ENCODE measurements around the gene SLC25A21. TPM values are rescaled to one million over a fixed set of nuclear protein-coding genes. Genes with fewer than 3 reads are reported as not detected.

Gene SLC25A21
- total and polyA plus RNA-seq, 10 of the 15 experiments (the other 5 are each of a cell fraction or from before 2014, with no cell fraction given): 0.06 to 0.72 (median 0.17) TPM; not detected in 3

DNA sequence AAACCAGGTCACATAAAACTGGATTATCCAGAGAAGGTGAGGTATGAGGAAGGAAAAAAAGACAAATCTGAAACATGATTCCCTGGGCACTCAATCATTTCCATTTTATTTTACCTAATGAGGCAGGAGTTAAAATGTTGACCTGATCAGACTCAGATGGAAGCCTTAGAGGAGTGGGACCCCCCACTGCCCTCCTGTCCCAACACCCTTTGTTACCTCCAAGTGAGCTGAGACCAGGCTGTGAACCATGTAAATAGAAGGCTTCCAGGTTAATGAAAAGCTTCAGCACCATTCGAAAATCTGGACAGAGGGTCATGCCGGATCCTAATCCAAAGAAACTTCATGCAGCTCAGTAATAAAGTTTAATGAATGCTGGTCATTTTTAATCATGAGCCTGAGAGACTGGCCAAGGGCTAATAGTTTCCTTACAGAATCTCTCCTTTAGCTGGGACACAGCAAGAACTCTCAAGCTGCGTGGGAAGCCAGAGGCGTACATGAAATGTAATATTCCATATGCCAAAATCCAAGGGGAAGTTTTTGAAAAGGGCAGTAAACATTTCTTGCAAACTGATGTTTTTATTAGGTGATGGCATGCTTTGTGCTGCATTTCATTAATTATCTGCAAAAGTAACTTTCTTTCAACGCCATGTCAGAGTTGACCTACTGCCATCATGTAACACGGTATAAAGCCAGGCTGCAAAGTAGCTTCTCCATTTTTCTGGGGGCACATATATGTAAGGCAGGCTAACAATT, 327.8 kb downstream of the SLC25A21 start (continued):
- TF ChIP-seq, protein P1, sequence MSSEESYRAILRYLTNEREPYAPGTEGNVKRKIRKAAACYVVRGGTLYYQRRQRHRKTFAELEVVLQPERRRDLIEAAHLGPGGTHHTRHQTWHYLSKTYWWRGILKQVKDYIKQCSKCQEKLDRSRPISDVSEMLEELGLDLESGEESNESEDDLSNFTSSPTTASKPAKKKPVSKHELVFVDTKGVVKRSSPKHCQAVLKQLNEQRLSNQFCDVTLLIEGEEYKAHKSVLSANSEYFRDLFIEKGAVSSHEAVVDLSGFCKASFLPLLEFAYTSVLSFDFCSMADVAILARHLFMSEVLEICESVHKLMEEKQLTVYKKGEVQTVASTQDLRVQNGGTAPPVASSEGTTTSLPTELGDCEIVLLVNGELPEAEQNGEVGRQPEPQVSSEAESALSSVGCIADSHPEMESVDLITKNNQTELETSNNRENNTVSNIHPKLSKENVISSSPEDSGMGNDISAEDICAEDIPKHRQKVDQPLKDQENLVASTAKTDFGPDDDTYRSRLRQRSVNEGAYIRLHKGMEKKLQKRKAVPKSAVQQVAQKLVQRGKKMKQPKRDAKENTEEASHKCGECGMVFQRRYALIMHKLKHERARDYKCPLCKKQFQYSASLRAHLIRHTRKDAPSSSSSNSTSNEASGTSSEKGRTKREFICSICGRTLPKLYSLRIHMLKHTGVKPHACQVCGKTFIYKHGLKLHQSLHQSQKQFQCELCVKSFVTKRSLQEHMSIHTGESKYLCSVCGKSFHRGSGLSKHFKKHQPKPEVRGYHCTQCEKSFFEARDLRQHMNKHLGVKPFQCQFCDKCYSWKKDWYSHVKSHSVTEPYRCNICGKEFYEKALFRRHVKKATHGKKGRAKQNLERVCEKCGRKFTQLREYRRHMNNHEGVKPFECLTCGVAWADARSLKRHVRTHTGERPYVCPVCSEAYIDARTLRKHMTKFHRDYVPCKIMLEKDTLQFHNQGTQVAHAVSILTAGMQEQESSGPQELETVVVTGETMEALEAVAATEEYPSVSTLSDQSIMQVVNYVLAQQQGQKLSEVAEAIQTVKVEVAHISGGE (CRISPR knock-in tag; IDR thresholded peaks at IDR 0.05): no peak
- TF ChIP-seq, protein P2, sequence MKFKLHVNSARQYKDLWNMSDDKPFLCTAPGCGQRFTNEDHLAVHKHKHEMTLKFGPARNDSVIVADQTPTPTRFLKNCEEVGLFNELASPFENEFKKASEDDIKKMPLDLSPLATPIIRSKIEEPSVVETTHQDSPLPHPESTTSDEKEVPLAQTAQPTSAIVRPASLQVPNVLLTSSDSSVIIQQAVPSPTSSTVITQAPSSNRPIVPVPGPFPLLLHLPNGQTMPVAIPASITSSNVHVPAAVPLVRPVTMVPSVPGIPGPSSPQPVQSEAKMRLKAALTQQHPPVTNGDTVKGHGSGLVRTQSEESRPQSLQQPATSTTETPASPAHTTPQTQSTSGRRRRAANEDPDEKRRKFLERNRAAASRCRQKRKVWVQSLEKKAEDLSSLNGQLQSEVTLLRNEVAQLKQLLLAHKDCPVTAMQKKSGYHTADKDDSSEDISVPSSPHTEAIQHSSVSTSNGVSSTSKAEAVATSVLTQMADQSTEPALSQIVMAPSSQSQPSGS (IDR thresholded peaks at IDR 0.05; ENCODE audit: low read length): no peak
- TF ChIP-seq RAD21 (IDR thresholded peaks at IDR 0.05; ENCODE audit: insufficient read depth, low read depth, low read length): no peak

DNA sequence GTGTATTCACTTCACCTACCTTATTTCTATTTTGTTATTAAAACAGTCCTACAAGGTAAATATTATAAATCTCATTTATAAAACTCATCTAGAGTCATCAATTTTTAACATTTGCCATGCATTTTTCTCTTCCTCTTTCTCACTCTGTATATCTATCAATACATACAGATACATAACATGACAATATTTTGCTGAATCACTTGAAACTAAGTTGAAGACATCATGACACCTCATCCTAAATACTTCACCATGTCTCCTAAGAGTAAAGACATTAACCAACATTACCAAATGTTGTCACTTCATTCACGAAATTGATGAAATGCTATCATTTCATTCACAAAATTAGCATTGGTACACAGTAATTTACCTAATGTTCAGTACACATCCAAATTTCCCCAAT, 329.0 kb downstream of the SLC25A21 start:
- Histone ChIP-seq H3K79me2 (ENCODE audit: control insufficient read depth, insufficient read depth, low read length) (no peaks in the 10 kb centered on the region), H3K36me3 (ENCODE audit: control insufficient read depth in 2 of 2, insufficient read depth in 2 of 2, low read length in 1 of 2) (no peaks in the 10 kb centered on the region), H3K27me3 (replicated peaks in 1 of 2; ENCODE audit: control insufficient read depth in 2 of 2, insufficient read depth in 2 of 2, low read length in 1 of 2) (no peaks in the 10 kb centered on the region), H3K4me1 (ENCODE audit: control insufficient read depth, insufficient read depth, low read length) (no peaks in the 10 kb centered on the region), H2AFZ (ENCODE audit: control insufficient read depth, low read depth, low read length) (no peak overlapping the region), H3K9me3 (replicated peaks; ENCODE audit: control insufficient read depth, insufficient read depth, low read length) (no peaks in the 10 kb centered on the region), H3K4me2 (ENCODE audit: control insufficient read depth, insufficient read depth) (no peak overlapping the region), H3K9ac (ENCODE audit: control insufficient read depth, insufficient read depth, low read length) (no peak overlapping the region), H3K4me3 (no peak overlapping the region), H4K20me1 (ENCODE audit: control insufficient read depth, insufficient read depth) (no peaks in the 10 kb centered on the region), H3K27ac (ENCODE audit: control insufficient read depth, insufficient read depth) (no peak overlapping the region)
- ChIA-PET POLR2A (no interaction called here), CTCF (no interaction called here), SMC1A (ENCODE audit: uncharacterized antibody, unreplicated experiment) (no interaction called here), RAD21 (ENCODE audit: unreplicated experiment) (no interaction called here)
- BruUV-seq (replicated peaks): no TSS peak
- intact Hi-C loops (cut with micrococcal nuclease; ENCODE audit: unreplicated experiment): no loop called here
- no peak for DNase-seq (ENCODE audit: low read depth, low spot score)
- in situ Hi-C loops (cut with MboI): no loop called here
- ATAC-seq: no peak
- FAIRE-seq: no peak
- WGBS (ENCODE audit: insufficient coverage, insufficient replicate concordance, low lambda C conversion rate, missing lambda C conversion rate): 0% methylated on average over 1 of the region's 1 CpG
- TF ChIP-seq, protein P3, sequence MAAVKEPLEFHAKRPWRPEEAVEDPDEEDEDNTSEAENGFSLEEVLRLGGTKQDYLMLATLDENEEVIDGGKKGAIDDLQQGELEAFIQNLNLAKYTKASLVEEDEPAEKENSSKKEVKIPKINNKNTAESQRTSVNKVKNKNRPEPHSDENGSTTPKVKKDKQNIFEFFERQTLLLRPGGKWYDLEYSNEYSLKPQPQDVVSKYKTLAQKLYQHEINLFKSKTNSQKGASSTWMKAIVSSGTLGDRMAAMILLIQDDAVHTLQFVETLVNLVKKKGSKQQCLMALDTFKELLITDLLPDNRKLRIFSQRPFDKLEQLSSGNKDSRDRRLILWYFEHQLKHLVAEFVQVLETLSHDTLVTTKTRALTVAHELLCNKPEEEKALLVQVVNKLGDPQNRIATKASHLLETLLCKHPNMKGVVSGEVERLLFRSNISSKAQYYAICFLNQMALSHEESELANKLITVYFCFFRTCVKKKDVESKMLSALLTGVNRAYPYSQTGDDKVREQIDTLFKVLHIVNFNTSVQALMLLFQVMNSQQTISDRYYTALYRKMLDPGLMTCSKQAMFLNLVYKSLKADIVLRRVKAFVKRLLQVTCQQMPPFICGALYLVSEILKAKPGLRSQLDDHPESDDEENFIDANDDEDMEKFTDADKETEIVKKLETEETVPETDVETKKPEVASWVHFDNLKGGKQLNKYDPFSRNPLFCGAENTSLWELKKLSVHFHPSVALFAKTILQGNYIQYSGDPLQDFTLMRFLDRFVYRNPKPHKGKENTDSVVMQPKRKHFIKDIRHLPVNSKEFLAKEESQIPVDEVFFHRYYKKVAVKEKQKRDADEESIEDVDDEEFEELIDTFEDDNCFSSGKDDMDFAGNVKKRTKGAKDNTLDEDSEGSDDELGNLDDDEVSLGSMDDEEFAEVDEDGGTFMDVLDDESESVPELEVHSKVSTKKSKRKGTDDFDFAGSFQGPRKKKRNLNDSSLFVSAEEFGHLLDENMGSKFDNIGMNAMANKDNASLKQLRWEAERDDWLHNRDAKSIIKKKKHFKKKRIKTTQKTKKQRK (IDR thresholded peaks at IDR 0.05; ENCODE audit: low read depth, low read length): no peak
- TF ChIP-seq TBL1XR1 (IDR thresholded peaks at IDR 0.05; ENCODE audit: low read depth, low read length): no peak
- TF ChIP-seq, protein P4, sequence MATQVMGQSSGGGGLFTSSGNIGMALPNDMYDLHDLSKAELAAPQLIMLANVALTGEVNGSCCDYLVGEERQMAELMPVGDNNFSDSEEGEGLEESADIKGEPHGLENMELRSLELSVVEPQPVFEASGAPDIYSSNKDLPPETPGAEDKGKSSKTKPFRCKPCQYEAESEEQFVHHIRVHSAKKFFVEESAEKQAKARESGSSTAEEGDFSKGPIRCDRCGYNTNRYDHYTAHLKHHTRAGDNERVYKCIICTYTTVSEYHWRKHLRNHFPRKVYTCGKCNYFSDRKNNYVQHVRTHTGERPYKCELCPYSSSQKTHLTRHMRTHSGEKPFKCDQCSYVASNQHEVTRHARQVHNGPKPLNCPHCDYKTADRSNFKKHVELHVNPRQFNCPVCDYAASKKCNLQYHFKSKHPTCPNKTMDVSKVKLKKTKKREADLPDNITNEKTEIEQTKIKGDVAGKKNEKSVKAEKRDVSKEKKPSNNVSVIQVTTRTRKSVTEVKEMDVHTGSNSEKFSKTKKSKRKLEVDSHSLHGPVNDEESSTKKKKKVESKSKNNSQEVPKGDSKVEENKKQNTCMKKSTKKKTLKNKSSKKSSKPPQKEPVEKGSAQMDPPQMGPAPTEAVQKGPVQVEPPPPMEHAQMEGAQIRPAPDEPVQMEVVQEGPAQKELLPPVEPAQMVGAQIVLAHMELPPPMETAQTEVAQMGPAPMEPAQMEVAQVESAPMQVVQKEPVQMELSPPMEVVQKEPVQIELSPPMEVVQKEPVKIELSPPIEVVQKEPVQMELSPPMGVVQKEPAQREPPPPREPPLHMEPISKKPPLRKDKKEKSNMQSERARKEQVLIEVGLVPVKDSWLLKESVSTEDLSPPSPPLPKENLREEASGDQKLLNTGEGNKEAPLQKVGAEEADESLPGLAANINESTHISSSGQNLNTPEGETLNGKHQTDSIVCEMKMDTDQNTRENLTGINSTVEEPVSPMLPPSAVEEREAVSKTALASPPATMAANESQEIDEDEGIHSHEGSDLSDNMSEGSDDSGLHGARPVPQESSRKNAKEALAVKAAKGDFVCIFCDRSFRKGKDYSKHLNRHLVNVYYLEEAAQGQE (IDR thresholded peaks at IDR 0.05; ENCODE audit: low read depth, low read length): no peak
- TF ChIP-seq, protein P5, sequence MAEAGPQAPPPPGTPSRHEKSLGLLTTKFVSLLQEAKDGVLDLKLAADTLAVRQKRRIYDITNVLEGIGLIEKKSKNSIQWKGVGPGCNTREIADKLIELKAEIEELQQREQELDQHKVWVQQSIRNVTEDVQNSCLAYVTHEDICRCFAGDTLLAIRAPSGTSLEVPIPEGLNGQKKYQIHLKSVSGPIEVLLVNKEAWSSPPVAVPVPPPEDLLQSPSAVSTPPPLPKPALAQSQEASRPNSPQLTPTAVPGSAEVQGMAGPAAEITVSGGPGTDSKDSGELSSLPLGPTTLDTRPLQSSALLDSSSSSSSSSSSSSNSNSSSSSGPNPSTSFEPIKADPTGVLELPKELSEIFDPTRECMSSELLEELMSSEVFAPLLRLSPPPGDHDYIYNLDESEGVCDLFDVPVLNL (IDR thresholded peaks at IDR 0.05; ENCODE audit: low read depth, low read length): no peak

Measured in GM12878 (cell line).